ENCODE data around the gene TRMT13.

DNA sequence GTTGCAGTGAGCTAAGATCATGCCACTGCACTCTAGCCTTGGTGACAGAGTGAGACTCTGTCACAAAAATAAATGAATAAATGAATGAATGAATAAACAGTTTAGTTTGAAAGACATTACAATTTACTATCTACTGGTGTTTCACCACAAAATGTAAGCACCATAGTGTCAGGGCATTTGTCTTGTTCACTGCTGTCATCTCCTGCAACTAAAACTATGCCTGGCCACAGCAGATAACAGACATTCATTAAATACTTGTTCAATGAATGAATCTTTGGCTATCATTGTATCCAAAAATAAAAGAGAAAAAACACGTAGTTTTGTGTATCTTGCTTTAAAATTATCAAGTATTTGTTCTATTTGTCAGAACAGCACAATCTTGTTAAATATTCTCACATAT, 32.8 kb upstream of the TRMT13 start:
- TF ChIP-seq, protein P1, sequence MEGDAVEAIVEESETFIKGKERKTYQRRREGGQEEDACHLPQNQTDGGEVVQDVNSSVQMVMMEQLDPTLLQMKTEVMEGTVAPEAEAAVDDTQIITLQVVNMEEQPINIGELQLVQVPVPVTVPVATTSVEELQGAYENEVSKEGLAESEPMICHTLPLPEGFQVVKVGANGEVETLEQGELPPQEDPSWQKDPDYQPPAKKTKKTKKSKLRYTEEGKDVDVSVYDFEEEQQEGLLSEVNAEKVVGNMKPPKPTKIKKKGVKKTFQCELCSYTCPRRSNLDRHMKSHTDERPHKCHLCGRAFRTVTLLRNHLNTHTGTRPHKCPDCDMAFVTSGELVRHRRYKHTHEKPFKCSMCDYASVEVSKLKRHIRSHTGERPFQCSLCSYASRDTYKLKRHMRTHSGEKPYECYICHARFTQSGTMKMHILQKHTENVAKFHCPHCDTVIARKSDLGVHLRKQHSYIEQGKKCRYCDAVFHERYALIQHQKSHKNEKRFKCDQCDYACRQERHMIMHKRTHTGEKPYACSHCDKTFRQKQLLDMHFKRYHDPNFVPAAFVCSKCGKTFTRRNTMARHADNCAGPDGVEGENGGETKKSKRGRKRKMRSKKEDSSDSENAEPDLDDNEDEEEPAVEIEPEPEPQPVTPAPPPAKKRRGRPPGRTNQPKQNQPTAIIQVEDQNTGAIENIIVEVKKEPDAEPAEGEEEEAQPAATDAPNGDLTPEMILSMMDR (conservative IDR thresholded peaks at IDR 0.05; ENCODE audit: low read depth, low read length) = no peak
- TF ChIP-seq EZH2 (IDR thresholded peaks at IDR 0.05; ENCODE audit: borderline replicate concordance, low read depth, low read length, poor library complexity, severe bottlenecking) = no peak
